H1 (cell line): ENCODE data around the gene OBSL1. TPM values are rescaled to one million over a fixed set of nuclear protein-coding genes. Genes with fewer than 3 reads are reported as not detected.
A peak's percentile ranks its signal among the peaks of the same experiment; 100 is the strongest.

Source experiments
- CTCF ChIA-PET: fragments of 300-600 bp; sonication (Branson Sonifier 250); formaldehyde crosslinking; loops from one replicate; lab custom pipeline; 2021; ENCODE audit not compliant: partially characterized antibody; lab: Charles Lee
- POLR2A ChIA-PET: fragments of 300-600 bp; sonication (Branson Sonifier 250); formaldehyde crosslinking; loops from one replicate; lab custom pipeline; 2021; ENCODE audit warnings: inconsistent platforms; ENCODE audit not compliant: partially characterized antibody; lab: Charles Lee
- DNase-seq, 2 experiments: peaks; one replicate each; pipeline versions ENCODE4 v3.0.0 to v3.0.0-alpha.2; 2010 to 2022; ENCODE audit warnings: low spot score in 2 of 2, low read depth in 1 of 2, mixed read lengths in 1 of 2
- FAIRE-seq: peaks from 2 replicates; lab custom pipeline; 2011; peaks lifted over from hg19 to GRCh38; lab: Jason Lieb, UNC
- H2AFZ ChIP-seq: 2 replicates; pipeline ENCODE4 v1.8.1; 2012; ENCODE audit warnings: low read length, inconsistent platforms
- H2AK5ac ChIP-seq: 2 replicates; pipeline ENCODE4 v1.6.1; 2013; ENCODE audit warnings: low read depth, low read length
- H2BK120ac ChIP-seq: replicated peaks from 2 replicates; pipeline ENCODE3; 2013; ENCODE audit warnings: low read depth, low read length, inconsistent platforms
- H2BK12ac ChIP-seq: 2 replicates; pipeline ENCODE4 v1.6.1; 2013; ENCODE audit warnings: low read depth, low read length
- H2BK15ac ChIP-seq: 2 replicates; pipeline ENCODE4 v1.6.1; 2013; ENCODE audit warnings: low read length
- H2BK20ac ChIP-seq: 2 replicates; pipeline ENCODE4 v1.6.1; 2013; ENCODE audit warnings: low read length
- H2BK5ac ChIP-seq: 2 replicates; pipeline ENCODE4 v1.6.1; 2013; ENCODE audit warnings: low read depth, low read length
- H3K14ac ChIP-seq: 2 replicates; pipeline ENCODE4 v1.6.1; 2013; ENCODE audit warnings: inconsistent platforms; ENCODE audit not compliant: insufficient read length
- H3K18ac ChIP-seq: 2 replicates; pipeline ENCODE4 v1.6.1; 2013; ENCODE audit warnings: low read length; ENCODE audit errors: extremely low read depth
- H3K23ac ChIP-seq: 2 replicates; pipeline ENCODE4 v1.6.1; 2013; ENCODE audit warnings: inconsistent platforms; ENCODE audit not compliant: insufficient read length
- H3K23me2 ChIP-seq: 2 replicates; pipeline ENCODE4 v1.6.1; 2013; ENCODE audit warnings: low read depth, low read length
- H3K27ac ChIP-seq: 2 replicates; pipeline ENCODE4 v1.6.1; 2011; ENCODE audit warnings: low read depth, low read length, inconsistent platforms
- H3K27me3 ChIP-seq, 4 experiments: replicated peaks in 1 of 4; 1 replicate in 1 of 4; 2 replicates in 3 of 4; pipeline versions ENCODE4 v1.6.1 to v1.8.1; 2011 to 2013; ENCODE audit warnings: low read length in 3 of 4, mild to moderate bottlenecking in 3 of 4, inconsistent platforms in 2 of 4, mixed read lengths in 2 of 4, moderate library complexity in 1 of 4; ENCODE audit not compliant: control insufficient read depth in 3 of 4, insufficient read depth in 3 of 4; ENCODE audit errors: extremely low read depth in 1 of 4
- H3K36me3 ChIP-seq, 4 experiments: 2 replicates each; pipeline versions ENCODE4 v1.6.1 to v1.8.1; 2011 to 2013; ENCODE audit warnings: mild to moderate bottlenecking in 4 of 4, low read length in 3 of 4, moderate library complexity in 2 of 4, control low read depth in 1 of 4, inconsistent platforms in 1 of 4; ENCODE audit not compliant: insufficient read depth in 4 of 4, control insufficient read depth in 2 of 4
- H3K4ac ChIP-seq: replicated peaks from 2 replicates; pipeline ENCODE3; 2013; ENCODE audit warnings: low read length, low read depth, mixed read lengths, inconsistent platforms; ENCODE audit not compliant: insufficient read length
- H3K4me1 ChIP-seq, 4 experiments: replicated peaks in 1 of 4; 1 replicate in 1 of 4; 2 replicates in 3 of 4; pipeline versions ENCODE4 v1.6.1 to v1.8.1; 2011 to 2013; ENCODE audit warnings: low read length in 3 of 4, inconsistent platforms in 2 of 4, mixed read lengths in 1 of 4; ENCODE audit not compliant: insufficient read depth in 4 of 4, control insufficient read depth in 3 of 4
- H3K4me2 ChIP-seq, 2 experiments: 2 replicates each; pipeline versions ENCODE4 v1.6.1 to v1.8.1; 2011 to 2013; ENCODE audit warnings: low read depth in 2 of 2, low read length in 2 of 2, control low read depth in 1 of 2, inconsistent platforms in 1 of 2, mild to moderate bottlenecking in 1 of 2; ENCODE audit not compliant: insufficient read depth in 1 of 2
- H3K4me3 ChIP-seq, 4 experiments: fragments of 200-600, 300-600 bp in 1 of 4; sonication (generic), shearing (Covaris generic), sonication (Bioruptor Twin) in 1 of 4; 2 replicates each; pipeline versions ENCODE4 v1.5.1 to v1.8.1; 2011 to 2016; ENCODE audit warnings: low read length in 4 of 4, low read depth in 3 of 4, control low read depth in 2 of 4, inconsistent platforms in 2 of 4, mild to moderate bottlenecking in 2 of 4, mixed read lengths in 1 of 4, moderate library complexity in 1 of 4; ENCODE audit not compliant: insufficient read depth in 2 of 4; ENCODE audit errors: extremely low read depth in 1 of 4
- H3K56ac ChIP-seq: replicated peaks from 2 replicates; pipeline ENCODE3; 2013; ENCODE audit warnings: low read depth, mild to moderate bottlenecking, mixed read lengths, low read length, inconsistent platforms; ENCODE audit not compliant: insufficient read length
- H3K79me1 ChIP-seq: 2 replicates; pipeline ENCODE4 v1.6.1; 2013; ENCODE audit warnings: low read depth, low read length, control low read depth
- H3K79me2 ChIP-seq, 2 experiments: 2 replicates each; pipeline versions ENCODE4 v1.6.1 to v1.8.1; 2012 to 2013; ENCODE audit warnings: low read length in 2 of 2, mild to moderate bottlenecking in 2 of 2, inconsistent platforms in 1 of 2; ENCODE audit not compliant: insufficient read depth in 2 of 2, control insufficient read depth in 1 of 2
- H3K9ac ChIP-seq, 4 experiments: replicated peaks in 1 of 4; 1 replicate in 1 of 4; 2 replicates in 3 of 4; pipeline versions ENCODE4 v1.6.1 to v1.8.1; 2011 to 2013; ENCODE audit warnings: low read depth in 3 of 4, low read length in 3 of 4, control low read depth in 2 of 4, mild to moderate bottlenecking in 2 of 4, moderate library complexity in 2 of 4, inconsistent platforms in 1 of 4; ENCODE audit errors: extremely low read depth in 1 of 4
- H3K9me3 ChIP-seq, 2 experiments: 2 replicates each; pipeline versions ENCODE4 v1.6.1 to v1.8.1; 2012 to 2013; ENCODE audit warnings: mild to moderate bottlenecking in 2 of 2, moderate library complexity in 2 of 2, control low read depth in 1 of 2, inconsistent platforms in 1 of 2, low read depth in 1 of 2, low read length in 1 of 2, mixed read lengths in 1 of 2; ENCODE audit not compliant: insufficient read depth in 2 of 2
- H4K20me1 ChIP-seq, 2 experiments: replicated peaks in 1 of 2; 2 replicates each; pipeline versions ENCODE3 to v1.8.1; 2011 to 2013; ENCODE audit warnings: inconsistent platforms in 2 of 2, low read length in 2 of 2, mild to moderate bottlenecking in 1 of 2; ENCODE audit not compliant: insufficient read depth in 2 of 2, control insufficient read depth in 1 of 2
- H4K5ac ChIP-seq: 2 replicates; pipeline ENCODE4 v1.6.1; 2013; ENCODE audit warnings: low read length, low read depth, mixed read lengths, inconsistent platforms; ENCODE audit not compliant: insufficient read length
- H4K8ac ChIP-seq: 2 replicates; pipeline ENCODE4 v1.8.0; 2013; ENCODE audit warnings: mild to moderate bottlenecking, moderate library complexity, low read length, inconsistent platforms; ENCODE audit not compliant: insufficient read depth; ENCODE audit errors: extremely low read depth
- H4K91ac ChIP-seq: replicated peaks from 2 replicates; pipeline ENCODE3; 2013; ENCODE audit warnings: low read length, mixed read lengths, inconsistent platforms; ENCODE audit not compliant: insufficient read length
- WGBS, 2 experiments: shearing (Covaris generic) in 1 of 2; methylation state at CpG; one replicate each; pipeline versions ENCODE4 v1.1.6 to v1.1.7; 2013 to 2015; ENCODE audit warnings: low lambda C conversion rate in 2 of 2, mixed read lengths in 2 of 2, inconsistent platforms in 1 of 2, low coverage in 1 of 2, missing lambda C conversion rate in 1 of 2; ENCODE audit not compliant: insufficient replicate concordance in 2 of 2, insufficient coverage in 1 of 2, insufficient read length in 1 of 2; ENCODE audit errors: extremely low coverage in 1 of 2, missing lambda C conversion rate in 1 of 2; 5-methylcytosine and 5-hydroxymethylcytosine counted together
- polyA plus RNA-seq, 7 experiments: library from polyadenylated mRNA; depleted of rRNA in 3 of 7; stranded (reverse) in 5 of 7; unstranded in 2 of 7; fragments of >200 nt in 5 of 7; fragments of 200-250 nt in 2 of 7; gene quantifications; 1 replicate in 5 of 7; 2 replicates in 1 of 7; 4 replicates in 1 of 7; pipeline versions ENCODE4 v1.2.1 to v1.2.3, GENCODE V29; 2011 to 2013; ENCODE audit warnings: missing spikeins in 2 of 7, mixed read lengths in 2 of 7
- total RNA-seq: library from RNA; stranded (reverse); fragmentation: NEBNext Ultra II Directional; extraction: Animal tissue kit (Norgen Biotek cat#: 25700); gene quantifications from 2 replicates; pipeline ENCODE4 v1.2.1, GENCODE V29; 2021

OBSL1 gene
- total and polyA plus RNA-seq, 2 of the 8 experiments (the other 6 are each of a cell fraction or from before 2014, with no cell fraction given) = 116 to 127 TPM

DNA sequence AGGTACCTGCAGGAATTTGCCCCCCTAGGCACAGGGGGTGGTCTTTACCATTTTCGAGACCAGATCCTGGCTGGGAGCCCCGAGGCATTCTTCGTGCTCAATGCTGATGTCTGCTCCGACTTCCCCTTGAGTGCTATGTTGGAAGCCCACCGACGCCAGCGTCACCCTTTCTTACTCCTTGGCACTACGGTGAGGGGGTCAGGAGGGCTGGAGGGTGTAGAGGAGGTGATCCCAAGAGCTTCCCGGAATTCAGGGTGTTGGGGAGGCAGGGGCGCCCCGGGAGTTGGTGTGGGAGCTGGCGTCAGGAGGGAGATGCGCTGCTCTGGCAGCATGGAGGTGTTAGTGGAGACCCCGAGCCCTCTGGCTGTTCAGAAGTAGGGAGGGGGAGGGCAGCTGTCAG lies 69.5 kb downstream of the OBSL1 start:
- 93% methylated on average over 14 of the region's 14 CpGs; no CpG with 5 or more reads in 1 of the 2 experiments for WGBS, 2 experiments
- no peak overlapping the region for H4K5ac ChIP-seq
- CTCF ChIA-PET = interaction anchor here (1.0 to 113.1 kb wide), 4 partner anchors 12 to 99 kb away, joined by 3 to 7248 read pairs (median 3626); partner anchors contain the start of genes ASIC4, CHPF, DES and GMPPA

More for the DNA sequence above, 69.5 kb downstream of the OBSL1 start:
- Histone ChIP-seq H4K20me1 (no peaks in the 10 kb centered on the region), H2BK15ac (0 out of 2 replicates have a peak overlapping the region, but pooled peaks have one; percentile 61), H3K79me1 (no peaks in the 10 kb centered on the region; the same call in 1 of the 2 replicates), H2BK120ac (no peak overlapping the region), H3K36me3 (peaks cover 0 to 7% (median 0%) of the 10 kb centered on the region in 4 experiments; a peak in 2 of 8 replicates), H2AFZ (no peak overlapping the region), H2BK12ac (peak overlapping the region; percentile 60; the same call in 1 of the 2 replicates), H2BK20ac (no peak overlapping the region), H3K9ac (no peak overlapping the region), H3K23me2 (peaks cover 20% of the 10 kb centered on the region), H3K79me2 (no peaks in the 10 kb centered on the region), H3K27ac (no peak overlapping the region), H3K14ac (no peak overlapping the region), H3K18ac (no peak overlapping the region; the same call in 1 of the 2 replicates), H3K4me3 (no peak overlapping the region), H3K23ac (no peak overlapping the region), H4K91ac (peak overlapping the region; percentile 27), H3K4me2 (no peak overlapping the region), H3K9me3 (no peaks in the 10 kb centered on the region), H4K8ac (no peak overlapping the region), H3K56ac (no peak overlapping the region), H3K4ac (no peak overlapping the region), H3K4me1 (peaks cover 9 to 38% (median 23%) of the 10 kb centered on the region in 4 experiments), H2BK5ac (peak overlapping the region; percentile 67), H2AK5ac (peak overlapping the region; percentile 76; the same call in 1 of the 2 replicates), H3K27me3 (peaks cover 7 to 13% (median 11%) of the 10 kb centered on the region in 4 experiments; a peak in 6 of 7 replicates)
- FAIRE-seq = no peak
- DNase-seq = no peak
- POLR2A ChIA-PET = interaction anchor here (0.9 to 1.3 kb wide), 2 partner anchors 22 to 42 kb away, joined by 3 read pairs; partner anchors contain the start of genes CHPF and TMEM198
